Activated CD4-positive, alpha-beta T cell treated with anti-CD3 and anti-CD28 coated beads, Interleukin-2, amount 10 ng/mL, durations not matched to agents 24 days and 14 days (primary cell): ENCODE measurements around the gene NFE2L1. TPM values are rescaled to one million over a fixed set of nuclear protein-coding genes. Genes with fewer than 3 reads are reported as not detected.
"Not testable (repeated sequence)": the region's sequence is repeated elsewhere in the genome, so short reads cannot be mapped to it uniquely, and the experiment has no call there.

ENCODE experiments used
- DNase-seq: peaks from one replicate; pipeline ENCODE4 v3.0.0; 2022
- H3K27ac Mint-ChIP-seq: one replicate; pipeline ENCODE4 v1.8.0; 2022; ENCODE audit warnings: mild to moderate bottlenecking, mixed read lengths
- H3K27me3 Mint-ChIP-seq: one replicate; pipeline ENCODE4 v1.8.0; 2022; ENCODE audit warnings: mixed read lengths
- H3K36me3 Mint-ChIP-seq: one replicate; pipeline ENCODE4 v1.8.0; 2022; ENCODE audit warnings: low read depth, mild to moderate bottlenecking, mixed read lengths
- H3K4me1 Mint-ChIP-seq: one replicate; pipeline ENCODE4 v1.8.0; 2021; ENCODE audit warnings: mixed read lengths
- H3K4me3 Mint-ChIP-seq: one replicate; pipeline ENCODE4 v1.8.0; 2022; ENCODE audit warnings: mild to moderate bottlenecking, moderate library complexity, mixed read lengths
- H3K9me3 Mint-ChIP-seq: one replicate; pipeline ENCODE4 v1.8.0; 2021; ENCODE audit warnings: mixed read lengths
- intact Hi-C: fragments of 100-400 bp; cut with micrococcal nuclease; formaldehyde crosslinking; loops from one replicate; pipeline ENCODE4 v1.15.1; 2023
- total RNA-seq: library from RNA; stranded (reverse); gene quantifications from 2 replicates; pipeline ENCODE4 v1.2.3, GENCODE V29; 2022

NFE2L1 gene
- total RNA-seq, 1 donor from 2014 or later, result 85.2 TPM

DNA sequence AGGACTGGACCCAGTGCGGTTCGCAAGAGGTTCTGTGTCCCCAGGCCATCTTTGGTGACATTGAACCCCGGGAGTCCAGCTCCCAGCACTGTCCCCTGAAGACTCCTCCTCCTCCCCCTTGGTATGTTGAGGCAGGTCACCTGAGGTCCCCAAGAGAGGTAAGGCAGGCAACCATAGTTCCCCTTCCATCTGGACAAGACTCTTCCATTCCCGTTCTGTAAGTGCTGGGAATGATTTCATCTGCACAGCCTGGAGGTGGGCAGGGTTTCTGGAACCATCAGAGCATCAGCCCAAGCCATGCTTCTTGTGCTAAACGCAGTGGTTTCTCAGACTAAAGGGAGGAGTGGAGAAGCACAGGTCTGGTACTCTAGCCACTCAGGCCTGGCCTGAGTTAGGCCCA lies 35.5 kb upstream of the NFE2L1 start:
- intact Hi-C loops, result loop anchor here (5.0 kb wide), 1 partner anchor 170 kb away; the partner anchor contains the start of gene SCRN2
- no peak overlapping the region for H3K27ac Mint-ChIP-seq
- no peaks in the 10 kb centered on the region for H3K9me3 Mint-ChIP-seq

GRCh38 chr17:48013876-48014594 lies 34.1 kb upstream of the NFE2L1 start:
- Mint-ChIP-seq H3K4me3 (no peak overlapping the region), H3K9me3 (no peaks in the 10 kb centered on the region), H3K27ac (no peak overlapping the region), H3K27me3 (peaks cover 21% of the 10 kb centered on the region), H3K4me1 (peaks cover 33% of the 10 kb centered on the region), H3K36me3 (no peaks in the 10 kb centered on the region)
- intact Hi-C loops, result loop anchor here (5.0 kb wide), 1 partner anchor 172 kb away; the partner anchor contains the start of gene SCRN2
- no peak for DNase-seq

More for the DNA sequence above, 35.5 kb upstream of the NFE2L1 start:
- Mint-ChIP-seq H3K4me1 (peaks cover 23% of the 10 kb centered on the region), H3K4me3 (peak overlapping the region; percentile 81), H3K27me3 (peaks cover 24% of the 10 kb centered on the region), H3K36me3 (no peaks in the 10 kb centered on the region)
- no peak for DNase-seq

DNA sequence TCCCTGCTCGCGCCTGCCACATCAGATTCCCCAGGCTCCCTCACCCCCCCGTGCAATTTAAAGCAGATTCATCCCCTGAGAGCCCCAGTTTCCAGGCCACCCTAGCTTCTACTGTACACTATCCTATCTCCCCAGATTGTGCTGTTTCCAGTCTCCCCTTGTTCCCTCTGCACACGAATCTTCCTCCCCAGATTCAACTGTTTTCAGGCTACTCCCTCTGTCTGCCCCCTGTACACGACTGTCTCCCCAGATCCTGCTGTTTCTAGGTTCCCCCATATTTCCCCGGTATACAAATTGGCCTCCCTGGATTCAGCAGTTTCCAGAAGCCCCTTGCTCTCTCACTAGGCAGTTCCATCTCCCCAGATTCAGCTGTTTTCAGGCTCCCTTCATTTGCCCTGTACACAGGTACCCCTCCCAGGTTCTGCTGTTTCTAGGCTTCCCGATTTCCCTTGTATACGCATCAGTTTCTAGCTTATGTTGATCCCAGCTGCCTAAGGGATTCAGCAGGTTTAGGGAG lies 33.5 kb upstream of the NFE2L1 start:
- no peaks in the 10 kb centered on the region for H3K9me3 Mint-ChIP-seq
- peaks cover 18% of the 10 kb centered on the region for H3K27me3 Mint-ChIP-seq
- H3K27ac Mint-ChIP-seq, result no peak overlapping the region
- intact Hi-C loops, result loop anchor here (5.0 kb wide), 1 partner anchor 172 kb away; the partner anchor contains the start of gene SCRN2
- peaks cover 33% of the 10 kb centered on the region for H3K4me1 Mint-ChIP-seq
- no peaks in the 10 kb centered on the region for H3K36me3 Mint-ChIP-seq
- no peak for DNase-seq
- no peak overlapping the region for H3K4me3 Mint-ChIP-seq

- no peak for DNase-seq
- Mint-ChIP-seq H3K36me3 (no peaks in the 10 kb centered on the region), H3K27me3 (peaks cover 18% of the 10 kb centered on the region), H3K4me1 (peaks cover 32% of the 10 kb centered on the region), H3K9me3 (no peaks in the 10 kb centered on the region), H3K4me3 (no peak overlapping the region), H3K27ac (no peak overlapping the region)
- intact Hi-C loops, result no loop called here
Measured at GRCh38 chr17:48016112-48016511, 32.0 kb upstream of the NFE2L1 start.

DNA sequence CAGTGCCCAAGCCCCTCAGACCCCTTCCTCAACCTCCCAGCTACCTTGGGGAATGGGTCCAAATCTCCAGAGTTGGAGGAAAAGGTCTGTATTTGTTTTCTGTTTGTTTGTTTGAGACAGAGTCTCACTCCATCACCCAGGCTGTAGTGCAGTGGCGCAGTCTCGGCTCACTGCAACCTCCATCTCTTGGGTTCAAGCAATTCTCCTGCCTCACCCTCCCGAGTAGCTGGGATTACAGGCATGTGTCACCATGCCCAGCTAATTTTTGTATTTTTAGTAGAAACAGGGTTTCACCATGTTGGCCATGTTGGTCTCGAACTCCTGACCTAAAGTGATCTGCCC lies 30.4 kb upstream of the NFE2L1 start:
- DNase-seq, result peak; percentile 72
- Mint-ChIP-seq H3K4me3 (peak overlapping the region; percentile 48), H3K27me3 (peaks cover 17% of the 10 kb centered on the region), H3K4me1 (peaks cover 21% of the 10 kb centered on the region), H3K27ac (peak overlapping the region; percentile 90)
- H3K36me3 Mint-ChIP-seq, H3K9me3 Mint-ChIP-seq: not testable (repeated sequence)
- intact Hi-C loops, result loop anchor here (2.0 kb wide), 1 partner anchor 39 kb away; no protein-coding TSS in a partner anchor

DNA sequence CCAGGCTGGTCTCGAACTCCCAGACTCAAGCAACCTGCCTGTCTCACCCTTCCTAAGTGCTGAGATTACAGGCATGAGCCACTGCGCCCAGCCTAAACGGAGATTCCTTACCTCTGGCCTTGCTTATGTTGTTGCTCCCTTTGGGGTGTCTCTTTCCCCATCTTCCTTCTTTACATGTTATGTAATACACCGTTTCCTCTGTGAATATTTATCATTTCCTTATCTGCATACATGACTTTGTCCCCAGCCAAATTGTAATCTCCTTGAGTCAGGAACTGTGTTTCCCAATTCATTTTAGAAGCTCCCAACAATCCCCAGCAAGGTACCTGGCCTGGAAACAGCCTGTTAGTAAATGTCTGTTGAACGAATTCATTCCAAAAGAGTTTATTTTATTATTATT lies 26.2 kb upstream of the NFE2L1 start:
- Mint-ChIP-seq H3K27ac (no peak overlapping the region), H3K36me3 (no peaks in the 10 kb centered on the region), H3K9me3 (no peaks in the 10 kb centered on the region), H3K4me1 (peaks cover 42% of the 10 kb centered on the region), H3K4me3 (no peak overlapping the region), H3K27me3 (peaks cover 19% of the 10 kb centered on the region)
- no peak for DNase-seq
- intact Hi-C loops, result loop anchor here (10.0 kb wide), 1 partner anchor 313 kb away; no protein-coding TSS in a partner anchor

DNA sequence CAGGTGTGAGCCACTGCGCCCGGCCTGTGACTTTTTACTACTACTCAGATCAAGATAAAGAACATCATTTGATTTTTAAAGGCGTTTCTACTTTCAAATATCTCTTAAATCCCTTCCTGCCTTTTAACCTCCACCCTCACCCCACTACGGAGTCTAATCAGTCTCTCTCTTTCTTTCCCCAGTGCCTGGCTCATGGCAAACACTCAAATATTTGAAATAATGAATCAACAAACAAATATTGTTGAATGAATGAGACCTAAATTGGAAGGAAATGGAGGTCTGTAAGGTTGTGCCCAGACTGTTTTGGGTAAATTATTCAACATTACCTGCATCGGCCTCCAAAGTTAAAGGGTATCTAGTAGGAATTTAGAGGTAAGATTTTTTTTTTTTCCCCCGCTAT lies 25.3 kb upstream of the NFE2L1 start:
- no peaks in the 10 kb centered on the region for H3K9me3 Mint-ChIP-seq
- H3K4me1 Mint-ChIP-seq, result peaks cover 37% of the 10 kb centered on the region
- H3K36me3 Mint-ChIP-seq, result no peaks in the 10 kb centered on the region
- peaks cover 24% of the 10 kb centered on the region for H3K27me3 Mint-ChIP-seq
- intact Hi-C loops, result loop anchor here (10.0 kb wide), 1 partner anchor 312 kb away; no protein-coding TSS in a partner anchor
- H3K4me3 Mint-ChIP-seq, result no peak overlapping the region
- DNase-seq, result no peak
- H3K27ac Mint-ChIP-seq, result no peak overlapping the region

- H3K27ac Mint-ChIP-seq, result peak overlapping the region; percentile 25
Measured at GRCh38 chr17:48023400-48024148, 24.6 kb upstream of the NFE2L1 start.

DNA sequence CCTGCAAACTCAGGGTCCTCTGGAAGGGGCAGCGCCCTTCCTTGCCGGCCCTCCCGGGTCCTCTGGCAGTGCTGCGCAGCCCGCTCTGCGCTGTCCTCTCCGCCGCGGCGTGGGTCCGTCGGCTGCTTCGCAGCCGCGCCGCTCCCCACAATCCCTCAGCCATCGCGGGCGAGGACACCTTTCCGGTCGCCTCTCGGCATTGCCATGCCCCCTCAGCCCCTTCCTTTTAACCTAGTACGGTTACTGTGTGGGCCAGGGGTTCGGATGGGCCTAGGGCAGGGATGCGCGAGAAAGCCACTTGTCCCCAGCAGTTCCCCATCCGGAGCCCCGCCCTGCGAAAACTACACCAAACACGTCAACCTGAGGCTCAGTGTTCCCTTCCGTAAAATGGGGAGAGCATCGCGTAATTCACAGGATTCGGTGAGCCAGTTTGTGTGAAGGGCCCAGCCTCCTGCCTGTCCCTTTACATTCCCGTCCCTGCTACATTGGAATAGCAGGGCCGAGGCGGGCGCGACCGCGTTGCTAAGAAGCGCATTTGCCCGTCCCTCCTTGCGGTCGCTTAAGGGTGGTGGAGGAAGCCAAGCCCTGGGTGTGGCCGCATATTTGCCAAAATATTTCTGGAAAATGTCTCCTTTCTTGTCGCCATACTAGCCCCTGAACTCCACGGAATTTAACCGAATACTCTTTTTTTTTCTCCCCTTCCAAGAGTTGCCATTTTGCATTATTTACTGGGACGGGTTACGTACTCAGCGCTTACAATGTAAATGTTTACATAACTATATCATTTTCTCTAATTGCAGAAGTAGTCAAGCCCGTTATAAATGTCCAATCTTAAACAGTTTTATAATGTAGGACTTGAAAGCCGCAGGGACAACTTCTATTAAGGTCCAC lies 23.8 kb upstream of the NFE2L1 start:
- H3K4me1 Mint-ChIP-seq, result peaks cover 28% of the 10 kb centered on the region
- intact Hi-C loops, result loop anchor here (1.0 to 10.0 kb wide), 7 partner anchors 24 to 594 kb away; partner anchors contain the start of genes CBX1 and NFE2L1
- peak; percentile 89 for DNase-seq
- peak overlapping the region; percentile 83 for H3K27ac Mint-ChIP-seq
- H3K4me3 Mint-ChIP-seq, result peak overlapping the region; percentile 88
- no peaks in the 10 kb centered on the region for H3K36me3 Mint-ChIP-seq
- no peaks in the 10 kb centered on the region for H3K9me3 Mint-ChIP-seq
- peaks cover 24% of the 10 kb centered on the region for H3K27me3 Mint-ChIP-seq

More at GRCh38 chr17:48023400-48024148, 24.6 kb upstream of the NFE2L1 start:
- Mint-ChIP-seq H3K36me3 (no peaks in the 10 kb centered on the region), H3K9me3 (no peaks in the 10 kb centered on the region), H3K4me1 (peaks cover 31% of the 10 kb centered on the region), H3K4me3 (peak overlapping the region; percentile 88), H3K27me3 (peaks cover 24% of the 10 kb centered on the region)
- peak; percentile 80 for DNase-seq
- intact Hi-C loops, result loop anchor here (2.0 to 10.0 kb wide), 3 partner anchors 75 to 311 kb away; no protein-coding TSS in a partner anchor

DNA sequence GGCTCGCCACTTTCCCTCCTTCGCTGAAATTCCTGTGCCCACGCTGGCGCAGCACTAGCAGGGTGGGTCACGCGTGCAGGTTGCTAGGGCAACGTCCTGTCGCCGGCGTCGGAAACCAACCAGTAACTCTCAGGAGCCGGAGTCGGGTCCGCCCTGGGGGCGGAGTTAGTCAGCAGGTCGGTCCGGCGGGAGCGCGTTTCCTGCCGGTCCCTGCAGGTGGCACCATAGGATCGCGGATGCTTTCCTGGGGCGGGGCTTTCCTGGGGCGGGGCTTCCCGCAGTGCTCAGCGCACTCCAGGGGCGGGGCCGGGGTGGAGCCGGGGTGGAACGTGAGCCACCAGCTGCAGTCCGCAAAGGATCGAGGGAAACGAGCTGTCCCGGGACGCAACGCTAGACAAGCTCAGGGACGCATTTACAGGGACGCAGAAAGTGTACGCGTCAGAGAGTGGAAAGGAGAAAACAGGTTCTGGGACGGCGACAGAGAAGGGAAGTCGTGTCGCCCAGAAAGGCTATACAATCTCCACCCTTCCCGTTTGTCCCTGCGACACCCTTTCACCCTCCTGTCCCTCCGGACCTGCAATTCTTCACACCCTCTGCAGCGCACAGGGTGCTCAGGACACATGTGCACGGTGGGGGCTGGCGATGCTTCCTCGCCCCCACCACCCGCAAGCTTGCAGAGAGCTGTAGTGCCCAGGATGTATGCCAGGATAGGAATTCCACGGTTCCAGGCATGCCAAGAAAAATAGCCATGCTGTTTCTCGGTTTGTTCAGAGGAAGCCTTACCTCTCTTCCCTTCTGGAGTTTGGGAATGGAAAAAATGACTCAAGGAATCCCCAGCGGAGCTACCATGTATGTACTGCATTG lies 22.9 kb upstream of the NFE2L1 start:
- H3K4me3 Mint-ChIP-seq, result peak overlapping the region; percentile 88
- peaks cover 28% of the 10 kb centered on the region for H3K4me1 Mint-ChIP-seq
- no peaks in the 10 kb centered on the region for H3K9me3 Mint-ChIP-seq
- DNase-seq, result peak; percentile 99
- peaks cover 22% of the 10 kb centered on the region for H3K27me3 Mint-ChIP-seq
- no peaks in the 10 kb centered on the region for H3K36me3 Mint-ChIP-seq
- peak overlapping the region; percentile 83 for H3K27ac Mint-ChIP-seq
- intact Hi-C loops, result loop anchor here (1.0 to 10.0 kb wide), 7 partner anchors 23 to 593 kb away; partner anchors contain the start of genes CBX1 and NFE2L1

GRCh38 chr17:48025904-48026501 lies 22.2 kb upstream of the NFE2L1 start:
- H3K9me3 Mint-ChIP-seq, result no peaks in the 10 kb centered on the region
- intact Hi-C loops, result loop anchor here (1.0 to 10.0 kb wide), 8 partner anchors 11 to 592 kb away; partner anchors contain the start of genes CBX1, COPZ2 and NFE2L1
- H3K4me3 Mint-ChIP-seq, result peak overlapping the region; percentile 88
- H3K36me3 Mint-ChIP-seq, result no peaks in the 10 kb centered on the region
- H3K27ac Mint-ChIP-seq, result no peak overlapping the region
- H3K27me3 Mint-ChIP-seq, result peaks cover 22% of the 10 kb centered on the region
- peaks cover 28% of the 10 kb centered on the region for H3K4me1 Mint-ChIP-seq
- peak; percentile 70 for DNase-seq
